GM19468 (cell line): ENCODE measurements around the gene NID1.
"Not testable (repeated sequence)": the region's sequence is repeated elsewhere in the genome, so short reads cannot be mapped to it uniquely, and the experiment has no call there.

Experiments used
- ATAC-seq: cut with Tn5 transposase; IDR thresholded peaks from one replicate; pipeline ENCODE4 v1.9.1; 2021; ENCODE audit warnings: mild to moderate bottlenecking, moderate library complexity, moderate number of reproducible peaks; ENCODE audit not compliant: unreplicated experiment; ENCODE audit errors: extremely low read depth

Gene NID1

DNA sequence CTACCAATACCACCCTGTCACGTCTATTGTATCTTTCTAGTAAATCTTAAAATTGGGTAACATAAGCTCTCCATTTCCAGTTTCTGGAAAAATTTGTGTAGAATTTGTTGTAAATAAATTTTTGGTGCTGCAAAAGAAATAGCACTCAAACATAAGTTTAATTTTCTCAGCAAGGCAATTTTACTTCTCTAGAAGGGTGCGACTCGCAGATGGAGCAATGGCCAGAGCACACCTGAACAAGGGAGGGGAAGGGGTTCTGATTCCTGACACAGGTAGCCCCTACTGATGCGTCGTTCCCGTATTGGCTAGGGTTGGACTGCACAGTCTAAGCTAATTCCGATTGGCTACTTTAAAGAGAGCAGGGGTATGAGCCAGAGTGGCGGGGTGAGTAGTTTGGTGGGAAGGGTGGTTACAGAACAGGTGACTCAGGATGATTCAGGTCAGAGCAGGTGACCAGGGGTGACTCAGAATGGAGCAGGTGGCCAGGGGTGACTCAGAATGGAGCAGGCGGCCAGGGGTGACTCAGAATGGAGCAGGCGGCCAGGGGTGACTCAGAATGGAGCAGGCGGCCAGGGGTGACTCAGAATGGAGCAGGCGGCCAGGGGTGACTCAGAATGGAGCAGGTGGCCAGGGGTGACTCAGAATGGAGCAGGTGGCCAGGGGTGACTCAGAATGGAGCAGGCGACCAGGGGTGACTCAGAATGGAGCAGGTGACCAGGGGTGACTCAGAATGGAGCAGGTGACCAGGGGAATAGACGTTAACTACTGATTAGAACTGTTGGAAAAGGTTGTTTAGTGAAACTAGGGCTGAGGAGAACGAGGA lies 32.0 kb upstream of the NID1 start:
- ATAC-seq = not testable (repeated sequence)

GRCh38 chr1:236095705-236096520 lies 31.0 kb upstream of the NID1 start:
- no peak for ATAC-seq

- ATAC-seq = no peak
Measured at GRCh38 chr1:236092899-236093298, 28.0 kb upstream of the NID1 start.

GRCh38 chr1:236091933-236092318 lies 27.0 kb upstream of the NID1 start:
- ATAC-seq = no peak

GRCh38 chr1:236090741-236091147 lies 25.9 kb upstream of the NID1 start:
- no peak for ATAC-seq

- ATAC-seq = no peak
Measured at GRCh38 chr1:236089046-236089773, 24.3 kb upstream of the NID1 start.

GRCh38 chr1:236086537-236086936 lies 21.6 kb upstream of the NID1 start:
- no peak for ATAC-seq

DNA sequence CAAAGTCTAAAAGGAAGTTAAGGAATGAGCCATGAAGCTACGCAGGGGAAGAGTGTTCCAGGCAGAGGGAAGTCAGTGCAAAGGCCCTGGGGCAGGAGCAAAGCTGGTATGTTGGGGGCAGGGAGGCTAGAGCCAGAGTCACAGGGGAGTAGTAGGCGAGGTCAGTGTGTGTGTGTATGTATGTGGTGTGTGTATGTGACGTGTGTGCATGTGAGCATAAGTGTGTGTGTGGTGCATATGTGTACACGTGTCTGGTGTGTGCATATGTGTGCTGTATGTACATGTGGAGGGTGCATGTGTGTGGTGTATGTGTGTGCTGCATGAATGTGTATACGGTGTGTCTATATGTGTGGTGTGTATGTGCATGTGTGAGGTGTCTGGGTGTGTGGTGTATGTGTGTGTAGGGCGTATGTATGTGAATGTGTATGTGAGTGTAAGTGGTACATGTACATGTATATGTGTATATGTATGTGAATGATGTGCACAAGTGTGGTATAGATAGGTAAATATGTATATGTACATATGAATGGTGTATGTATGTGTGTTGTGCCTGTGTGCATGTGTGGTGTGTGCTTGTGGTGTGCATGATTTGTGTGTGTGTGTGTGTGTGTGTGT lies 20.8 kb upstream of the NID1 start:
- ATAC-seq = no peak

- ATAC-seq = no peak
Measured at GRCh38 chr1:236084386-236084730, 19.5 kb upstream of the NID1 start.

- no peak for ATAC-seq
Measured at GRCh38 chr1:236083650-236084385, 18.9 kb upstream of the NID1 start.

- ATAC-seq = no peak
Measured at GRCh38 chr1:236082526-236082925, 17.6 kb upstream of the NID1 start.

- no peak for ATAC-seq
Measured at GRCh38 chr1:236081546-236082227, 16.8 kb upstream of the NID1 start.

DNA sequence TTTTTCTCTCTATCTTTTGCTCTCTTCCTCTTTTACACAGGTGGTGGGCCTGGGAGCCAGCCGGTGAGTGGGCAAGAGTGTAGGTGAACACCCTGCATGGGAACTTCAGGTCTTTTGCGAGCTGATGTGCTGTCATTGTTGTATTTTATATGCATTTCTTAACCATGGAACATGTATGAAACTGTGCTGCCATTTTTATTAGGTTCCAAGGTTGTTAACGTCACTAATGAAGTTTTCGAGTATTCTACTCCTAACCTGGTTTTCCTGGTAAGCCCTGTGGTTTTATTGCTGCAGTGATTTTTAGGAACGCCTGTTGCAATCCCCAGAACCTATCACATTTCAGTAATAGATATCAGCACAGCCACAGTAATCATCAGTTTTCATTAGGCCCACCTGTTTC lies 14.8 kb upstream of the NID1 start:
- ATAC-seq = no peak

- no peak for ATAC-seq
Measured at GRCh38 chr1:236078993-236079392, 14.1 kb upstream of the NID1 start.

DNA sequence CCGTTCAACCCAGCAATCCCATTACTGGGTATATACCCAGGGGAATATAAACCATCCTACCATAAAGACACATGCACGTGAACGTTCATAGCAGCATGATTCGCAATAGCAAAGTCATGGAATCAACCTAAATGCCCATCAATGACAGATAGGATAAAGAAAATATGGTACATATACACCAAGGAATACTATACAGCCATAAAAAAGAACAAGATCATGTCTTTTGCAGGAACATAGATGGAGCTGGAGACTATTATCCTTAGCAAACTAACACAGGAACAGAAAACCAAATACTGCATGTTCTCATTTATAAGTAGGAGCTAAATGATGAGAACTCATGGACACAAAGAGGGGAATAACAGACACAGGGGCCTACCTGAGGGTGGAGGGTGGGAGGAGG lies 13.2 kb upstream of the NID1 start:
- ATAC-seq = not testable (repeated sequence)

GRCh38 chr1:236075848-236076247 lies 11.0 kb upstream of the NID1 start:
- ATAC-seq = no peak

GRCh38 chr1:236073307-236073897 lies 8.5 kb upstream of the NID1 start:
- no peak for ATAC-seq

GRCh38 chr1:236072001-236072400 lies 7.1 kb upstream of the NID1 start:
- no peak for ATAC-seq

- no peak for ATAC-seq
Measured at GRCh38 chr1:236070753-236071152, 5.9 kb upstream of the NID1 start.
